Endothelial cell of umbilical vein (primary cell): ENCODE results near the gene ANKRD44.

Experiments used
- GATA2 ChIP-seq: IDR thresholded peaks from 2 replicates; pipeline ENCODE4 v1.7.0; 2011; ENCODE audit warnings: low read depth, mild to moderate bottlenecking, moderate library complexity, mixed read lengths, low read length; ENCODE audit not compliant: insufficient read length, insufficient read depth
- POLR2A ChIP-seq: IDR thresholded peaks from 2 replicates; pipeline ENCODE4 v1.6.1; 2012; ENCODE audit warnings: low read depth, mild to moderate bottlenecking, control low read depth, low read length
- POLR2AphosphoS5 ChIP-seq: IDR thresholded peaks from 2 replicates; pipeline ENCODE4 v1.6.1; 2012; ENCODE audit warnings: low read depth, mild to moderate bottlenecking, control low read depth, low read length, moderate library complexity; ENCODE audit not compliant: insufficient read depth
- TF ChIP-seq, protein P1 (sequence below), 2 donors: IDR thresholded peaks; 1 replicate in 1 of 2; 2 replicates in 1 of 2; pipeline ENCODE4 v1.5.1; 2011; ENCODE audit warnings: low read length in 2 of 2, mild to moderate bottlenecking in 2 of 2, moderate library complexity in 2 of 2, control low read depth in 1 of 2, inconsistent platforms in 1 of 2, low read depth in 1 of 2; ENCODE audit not compliant: insufficient read depth in 1 of 2; ENCODE audit errors: extremely low read depth in 1 of 2

DNA sequence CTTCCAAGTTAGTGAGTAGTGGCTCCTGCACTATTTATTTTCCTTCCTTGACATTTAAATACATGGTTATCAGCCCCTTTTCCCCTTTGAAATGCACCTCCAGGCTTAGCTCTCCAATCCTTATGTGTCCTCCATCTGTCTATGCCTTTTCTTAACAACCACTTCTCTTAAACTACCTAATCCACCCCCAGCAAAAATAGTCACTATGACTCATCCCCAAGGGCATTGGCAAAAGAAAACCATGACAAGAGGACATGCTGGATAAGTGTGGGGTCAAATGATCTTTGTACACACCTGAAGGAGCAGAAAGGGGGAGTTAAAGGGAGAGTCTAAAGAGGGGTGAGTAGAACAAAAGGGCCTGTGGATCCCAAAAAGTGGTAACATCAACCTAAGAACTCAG lies 127.2 kb downstream of the ANKRD44 start:
- TF ChIP-seq, protein P1, sequence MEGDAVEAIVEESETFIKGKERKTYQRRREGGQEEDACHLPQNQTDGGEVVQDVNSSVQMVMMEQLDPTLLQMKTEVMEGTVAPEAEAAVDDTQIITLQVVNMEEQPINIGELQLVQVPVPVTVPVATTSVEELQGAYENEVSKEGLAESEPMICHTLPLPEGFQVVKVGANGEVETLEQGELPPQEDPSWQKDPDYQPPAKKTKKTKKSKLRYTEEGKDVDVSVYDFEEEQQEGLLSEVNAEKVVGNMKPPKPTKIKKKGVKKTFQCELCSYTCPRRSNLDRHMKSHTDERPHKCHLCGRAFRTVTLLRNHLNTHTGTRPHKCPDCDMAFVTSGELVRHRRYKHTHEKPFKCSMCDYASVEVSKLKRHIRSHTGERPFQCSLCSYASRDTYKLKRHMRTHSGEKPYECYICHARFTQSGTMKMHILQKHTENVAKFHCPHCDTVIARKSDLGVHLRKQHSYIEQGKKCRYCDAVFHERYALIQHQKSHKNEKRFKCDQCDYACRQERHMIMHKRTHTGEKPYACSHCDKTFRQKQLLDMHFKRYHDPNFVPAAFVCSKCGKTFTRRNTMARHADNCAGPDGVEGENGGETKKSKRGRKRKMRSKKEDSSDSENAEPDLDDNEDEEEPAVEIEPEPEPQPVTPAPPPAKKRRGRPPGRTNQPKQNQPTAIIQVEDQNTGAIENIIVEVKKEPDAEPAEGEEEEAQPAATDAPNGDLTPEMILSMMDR (IDR thresholded peaks at IDR 0.05; ENCODE audit: extremely low read depth in 1 of 2, insufficient read depth in 1 of 2, low read depth in 1 of 2, low read length in 2 of 2), result no peak
- TF ChIP-seq POLR2A (no peak), POLR2AphosphoS5 (no peak), GATA2 (no peak)
